IPS-NIHi11 (cell line): ENCODE results near the gene CD38.
A peak's percentile ranks its signal among the peaks of the same experiment; 100 is the strongest.
"Not testable (repeated sequence)": the region's sequence is repeated elsewhere in the genome, so short reads cannot be mapped to it uniquely, and the experiment has no call there.

Experiments
- DNase-seq: peaks from one replicate; pipeline ENCODE4 v3.0.0; 2012; ENCODE audit warnings: mixed read lengths, low spot score

Gene CD38

GRCh38 chr4:15778289-15779241 is at the start of gene CD38:
Gene CD38, plus strand, starts transcription at chr4:15778328. Its CDS starts 87 bp downstream, at chr4:15778415.
- DNase-seq = peak; percentile 42

GRCh38 chr4:15729910-15730533 is 48.1 kb upstream of the CD38 start:
- peak; percentile 67 for DNase-seq

- DNase-seq = not testable (repeated sequence)
These were observed 45.1 kb upstream of the CD38 start for GRCh38 chr4:15733061-15733460.

- DNase-seq = no peak
These were observed 42.6 kb upstream of the CD38 start for GRCh38 chr4:15735536-15735935.

- no peak for DNase-seq
These were observed 41.5 kb upstream of the CD38 start for GRCh38 chr4:15736514-15737050.

- no peak for DNase-seq
These were observed 40.9 kb upstream of the CD38 start for GRCh38 chr4:15737255-15737654.

GRCh38 chr4:15738877-15739276 is 39.3 kb upstream of the CD38 start:
- DNase-seq = no peak

- DNase-seq = no peak
These were observed 37.2 kb upstream of the CD38 start for GRCh38 chr4:15740764-15741404.

- no peak for DNase-seq
These were observed 36.0 kb upstream of the CD38 start for GRCh38 chr4:15742083-15742582.

- no peak for DNase-seq
These were observed 35.5 kb upstream of the CD38 start for GRCh38 chr4:15742637-15743036.

- DNase-seq = no peak
These were observed 34.0 kb upstream of the CD38 start for GRCh38 chr4:15744016-15744545.

- DNase-seq = no peak
These were observed 32.0 kb upstream of the CD38 start for GRCh38 chr4:15746110-15746509.

GRCh38 chr4:15749001-15749400 is 29.1 kb upstream of the CD38 start:
- peak; percentile 22 for DNase-seq

- DNase-seq = no peak
These were observed 27.0 kb upstream of the CD38 start for GRCh38 chr4:15751153-15751552.

GRCh38 chr4:15753081-15753480 is 25.0 kb upstream of the CD38 start:
- DNase-seq = no peak

- no peak for DNase-seq
These were observed 24.3 kb upstream of the CD38 start for GRCh38 chr4:15753786-15754185.

GRCh38 chr4:15754323-15754722 is 23.8 kb upstream of the CD38 start:
- DNase-seq = no peak

- DNase-seq = no peak
These were observed 22.6 kb upstream of the CD38 start for GRCh38 chr4:15755321-15756155.

- no peak for DNase-seq
These were observed 21.7 kb upstream of the CD38 start for GRCh38 chr4:15756361-15756861.

- DNase-seq = no peak
These were observed 21.1 kb upstream of the CD38 start for GRCh38 chr4:15757054-15757453.

GRCh38 chr4:15758294-15758693 is 19.8 kb upstream of the CD38 start:
- DNase-seq = no peak
